22Rv1 (cell line): Measurements from ENCODE around the gene PUS3.

Experiments
- H3K27ac ChIP-seq: fragments of 450-650 bp; 2 replicates; pipeline ENCODE4 v1.5.1; 2017
- CTCF ChIP-seq: fragments of 450-650 bp; IDR thresholded peaks from 2 replicates; pipeline ENCODE4 v1.5.1; 2017; ENCODE audit warnings: mild to moderate bottlenecking
- ZFX ChIP-seq: fragments of 450-650 bp; IDR thresholded peaks from 2 replicates; pipeline ENCODE4 v1.6.1; 2017; ENCODE audit warnings: antibody characterized with exemption, borderline replicate concordance

The PUS3 gene

GRCh38 chr11:125931116-125931515 lies 28.1 kb upstream of the PUS3 start:
- H3K27ac ChIP-seq, result no peak overlapping the region

GRCh38 chr11:125930076-125930450 lies 27.1 kb upstream of the PUS3 start:
- TF ChIP-seq ZFX (no peak), CTCF (no peak)
- H3K27ac ChIP-seq, result no peak overlapping the region

More at GRCh38 chr11:125931116-125931515, 28.1 kb upstream of the PUS3 start:
- TF ChIP-seq ZFX, result no peak
- TF ChIP-seq CTCF, result no peak

- TF ChIP-seq CTCF (no peak), ZFX (no peak)
- H3K27ac ChIP-seq, result no peak overlapping the region
These were observed 26.6 kb upstream of the PUS3 start for GRCh38 chr11:125929445-125930075.

GRCh38 chr11:125926682-125927081 lies 23.7 kb upstream of the PUS3 start:
- TF ChIP-seq CTCF, result no peak
- no peak for TF ChIP-seq ZFX
- no peak overlapping the region for H3K27ac ChIP-seq

GRCh38 chr11:125925804-125926203 lies 22.8 kb upstream of the PUS3 start:
- H3K27ac ChIP-seq, result no peak overlapping the region
- no peak for TF ChIP-seq ZFX
- TF ChIP-seq CTCF, result no peak

- TF ChIP-seq CTCF (no peak), ZFX (no peak)
- no peak overlapping the region for H3K27ac ChIP-seq
These were observed 22.3 kb upstream of the PUS3 start for GRCh38 chr11:125925247-125925740.

- TF ChIP-seq ZFX (no peak), CTCF (no peak)
- H3K27ac ChIP-seq, result no peak overlapping the region
These were observed 21.5 kb upstream of the PUS3 start for GRCh38 chr11:125924384-125925007.
